ENCODE data around the gene CFAP299. TPM values are rescaled to one million over a fixed set of nuclear protein-coding genes. Genes with fewer than 3 reads are reported as not detected.

CFAP299 gene
- total RNA-seq, 1 experiment from 2014 or later, result not detected

DNA sequence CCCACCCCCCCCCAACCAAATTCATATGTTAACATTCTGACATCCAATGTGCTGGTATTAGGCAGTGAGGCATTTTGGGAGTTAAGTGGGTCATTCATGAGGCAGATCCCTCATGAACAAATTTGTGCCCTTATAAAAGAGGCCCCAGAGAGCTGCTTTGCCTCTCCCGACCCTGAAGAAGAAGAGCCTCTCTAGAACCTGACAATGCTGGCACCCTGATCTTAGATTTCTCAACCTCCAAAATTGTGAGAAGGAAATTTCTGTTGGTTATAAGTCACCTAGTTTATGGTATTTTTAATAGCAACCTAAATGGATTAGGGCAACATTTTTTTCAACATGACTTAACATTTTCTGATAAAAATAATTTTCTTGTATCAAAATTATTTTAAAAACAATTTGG, 296.3 kb downstream of the CFAP299 start:
- Histone ChIP-seq H3K27me3 (ENCODE audit: insufficient read depth, low read length) (peaks cover 3% of the 10 kb centered on the region; the same call in 1 of the 2 replicates), H3K9me2 (ENCODE audit: insufficient read depth) (no peaks in the 10 kb centered on the region), H3K9ac (ENCODE audit: low read length) (no peak overlapping the region), H2AFZ (ENCODE audit: low read depth, low read length, poor library complexity, severe bottlenecking) (no peak overlapping the region), H3K9me3 (ENCODE audit: control insufficient read depth in 1 of 2, insufficient read depth in 1 of 2, low read depth in 1 of 2, low read length in 2 of 2) (no peaks in the 10 kb centered on the region), H3K27ac (ENCODE audit: low read depth, low read length) (no peak overlapping the region), H3K79me2 (ENCODE audit: insufficient read depth, low read length) (no peaks in the 10 kb centered on the region), H3K4me2 (ENCODE audit: low read length) (no peak overlapping the region), H3K36me3 (ENCODE audit: control insufficient read depth in 1 of 2, insufficient read depth in 2 of 2, low read length in 2 of 2) (no peaks in the 10 kb centered on the region), H4K20me1 (ENCODE audit: insufficient read depth) (no peaks in the 10 kb centered on the region), H3K4me3 (replicated peaks in 1 of 2; ENCODE audit: low read depth in 1 of 2, low read length in 2 of 2) (no peak overlapping the region), H3K4me1 (ENCODE audit: control insufficient read depth in 1 of 2, insufficient read depth in 2 of 2, low read length in 2 of 2) (no peaks in the 10 kb centered on the region)
- intact Hi-C loops (cut with micrococcal nuclease), result no loop called here
- POLR2A ChIA-PET, result no interaction called here
- no TSS peak for BruUV-seq (replicated peaks)
- RAD21 ChIA-PET (ENCODE audit: low non-redundant PET in 1 of 2, low total read pairs in 2 of 2, uncharacterized antibody in 2 of 2, unreplicated experiment in 2 of 2), result no interaction called here
- CTCF ChIA-PET, result no interaction called here
- no peak for DNase-seq (ENCODE audit: low read depth, low spot score)
- no peak for TF ChIP-seq JUND (IDR thresholded peaks at IDR 0.05)
- TF ChIP-seq EZH2phosphoT487 (IDR thresholded peaks at IDR 0.05; ENCODE audit: borderline replicate concordance), result no peak
- TF ChIP-seq POLR2A (IDR thresholded peaks at IDR 0.05; ENCODE audit: borderline replicate concordance, extremely low read depth, insufficient read depth, insufficient read length), result no peak
- TF ChIP-seq, protein P1, sequence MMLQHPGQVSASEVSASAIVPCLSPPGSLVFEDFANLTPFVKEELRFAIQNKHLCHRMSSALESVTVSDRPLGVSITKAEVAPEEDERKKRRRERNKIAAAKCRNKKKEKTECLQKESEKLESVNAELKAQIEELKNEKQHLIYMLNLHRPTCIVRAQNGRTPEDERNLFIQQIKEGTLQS (IDR thresholded peaks at IDR 0.05), result no peak
- no peak for TF ChIP-seq ZFX (IDR thresholded peaks at IDR 0.05)
- TF ChIP-seq, protein P2, sequence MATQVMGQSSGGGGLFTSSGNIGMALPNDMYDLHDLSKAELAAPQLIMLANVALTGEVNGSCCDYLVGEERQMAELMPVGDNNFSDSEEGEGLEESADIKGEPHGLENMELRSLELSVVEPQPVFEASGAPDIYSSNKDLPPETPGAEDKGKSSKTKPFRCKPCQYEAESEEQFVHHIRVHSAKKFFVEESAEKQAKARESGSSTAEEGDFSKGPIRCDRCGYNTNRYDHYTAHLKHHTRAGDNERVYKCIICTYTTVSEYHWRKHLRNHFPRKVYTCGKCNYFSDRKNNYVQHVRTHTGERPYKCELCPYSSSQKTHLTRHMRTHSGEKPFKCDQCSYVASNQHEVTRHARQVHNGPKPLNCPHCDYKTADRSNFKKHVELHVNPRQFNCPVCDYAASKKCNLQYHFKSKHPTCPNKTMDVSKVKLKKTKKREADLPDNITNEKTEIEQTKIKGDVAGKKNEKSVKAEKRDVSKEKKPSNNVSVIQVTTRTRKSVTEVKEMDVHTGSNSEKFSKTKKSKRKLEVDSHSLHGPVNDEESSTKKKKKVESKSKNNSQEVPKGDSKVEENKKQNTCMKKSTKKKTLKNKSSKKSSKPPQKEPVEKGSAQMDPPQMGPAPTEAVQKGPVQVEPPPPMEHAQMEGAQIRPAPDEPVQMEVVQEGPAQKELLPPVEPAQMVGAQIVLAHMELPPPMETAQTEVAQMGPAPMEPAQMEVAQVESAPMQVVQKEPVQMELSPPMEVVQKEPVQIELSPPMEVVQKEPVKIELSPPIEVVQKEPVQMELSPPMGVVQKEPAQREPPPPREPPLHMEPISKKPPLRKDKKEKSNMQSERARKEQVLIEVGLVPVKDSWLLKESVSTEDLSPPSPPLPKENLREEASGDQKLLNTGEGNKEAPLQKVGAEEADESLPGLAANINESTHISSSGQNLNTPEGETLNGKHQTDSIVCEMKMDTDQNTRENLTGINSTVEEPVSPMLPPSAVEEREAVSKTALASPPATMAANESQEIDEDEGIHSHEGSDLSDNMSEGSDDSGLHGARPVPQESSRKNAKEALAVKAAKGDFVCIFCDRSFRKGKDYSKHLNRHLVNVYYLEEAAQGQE (IDR thresholded peaks at IDR 0.05; ENCODE audit: low read depth), result no peak
- TF ChIP-seq CBX3 (IDR thresholded peaks at IDR 0.05; ENCODE audit: low read depth), result no peak
- TF ChIP-seq SRF (IDR thresholded peaks at IDR 0.05; ENCODE audit: low read depth), result no peak
- TF ChIP-seq, protein P3, sequence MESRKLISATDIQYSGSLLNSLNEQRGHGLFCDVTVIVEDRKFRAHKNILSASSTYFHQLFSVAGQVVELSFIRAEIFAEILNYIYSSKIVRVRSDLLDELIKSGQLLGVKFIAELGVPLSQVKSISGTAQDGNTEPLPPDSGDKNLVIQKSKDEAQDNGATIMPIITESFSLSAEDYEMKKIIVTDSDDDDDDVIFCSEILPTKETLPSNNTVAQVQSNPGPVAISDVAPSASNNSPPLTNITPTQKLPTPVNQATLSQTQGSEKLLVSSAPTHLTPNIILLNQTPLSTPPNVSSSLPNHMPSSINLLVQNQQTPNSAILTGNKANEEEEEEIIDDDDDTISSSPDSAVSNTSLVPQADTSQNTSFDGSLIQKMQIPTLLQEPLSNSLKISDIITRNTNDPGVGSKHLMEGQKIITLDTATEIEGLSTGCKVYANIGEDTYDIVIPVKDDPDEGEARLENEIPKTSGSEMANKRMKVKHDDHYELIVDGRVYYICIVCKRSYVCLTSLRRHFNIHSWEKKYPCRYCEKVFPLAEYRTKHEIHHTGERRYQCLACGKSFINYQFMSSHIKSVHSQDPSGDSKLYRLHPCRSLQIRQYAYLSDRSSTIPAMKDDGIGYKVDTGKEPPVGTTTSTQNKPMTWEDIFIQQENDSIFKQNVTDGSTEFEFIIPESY (IDR thresholded peaks at IDR 0.05; ENCODE audit: extremely low read depth, insufficient replicate concordance, low read length), result no peak
- TF ChIP-seq, protein P4, sequence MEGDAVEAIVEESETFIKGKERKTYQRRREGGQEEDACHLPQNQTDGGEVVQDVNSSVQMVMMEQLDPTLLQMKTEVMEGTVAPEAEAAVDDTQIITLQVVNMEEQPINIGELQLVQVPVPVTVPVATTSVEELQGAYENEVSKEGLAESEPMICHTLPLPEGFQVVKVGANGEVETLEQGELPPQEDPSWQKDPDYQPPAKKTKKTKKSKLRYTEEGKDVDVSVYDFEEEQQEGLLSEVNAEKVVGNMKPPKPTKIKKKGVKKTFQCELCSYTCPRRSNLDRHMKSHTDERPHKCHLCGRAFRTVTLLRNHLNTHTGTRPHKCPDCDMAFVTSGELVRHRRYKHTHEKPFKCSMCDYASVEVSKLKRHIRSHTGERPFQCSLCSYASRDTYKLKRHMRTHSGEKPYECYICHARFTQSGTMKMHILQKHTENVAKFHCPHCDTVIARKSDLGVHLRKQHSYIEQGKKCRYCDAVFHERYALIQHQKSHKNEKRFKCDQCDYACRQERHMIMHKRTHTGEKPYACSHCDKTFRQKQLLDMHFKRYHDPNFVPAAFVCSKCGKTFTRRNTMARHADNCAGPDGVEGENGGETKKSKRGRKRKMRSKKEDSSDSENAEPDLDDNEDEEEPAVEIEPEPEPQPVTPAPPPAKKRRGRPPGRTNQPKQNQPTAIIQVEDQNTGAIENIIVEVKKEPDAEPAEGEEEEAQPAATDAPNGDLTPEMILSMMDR (IDR thresholded peaks at IDR 0.05 in 2 of 3, conservative IDR thresholded peaks at IDR 0.05 in 1 of 3; ENCODE audit: borderline replicate concordance in 1 of 3, insufficient read depth in 1 of 3, low read depth in 2 of 3, low read length in 2 of 3), result no peak
- no peak for TF ChIP-seq CEBPB (IDR thresholded peaks at IDR 0.05; ENCODE audit: low read depth)
- no peak for TF ChIP-seq ZNF274 (IDR thresholded peaks at IDR 0.05; ENCODE audit: low read depth, low read length)
- no peak for TF ChIP-seq POLR2AphosphoS5 (IDR thresholded peaks at IDR 0.05; ENCODE audit: low read depth, low read length)
- TF ChIP-seq, protein P5, sequence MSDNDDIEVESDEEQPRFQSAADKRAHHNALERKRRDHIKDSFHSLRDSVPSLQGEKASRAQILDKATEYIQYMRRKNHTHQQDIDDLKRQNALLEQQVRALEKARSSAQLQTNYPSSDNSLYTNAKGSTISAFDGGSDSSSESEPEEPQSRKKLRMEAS (IDR thresholded peaks at IDR 0.05), result no peak
- no peak for TF ChIP-seq RAD21 (IDR thresholded peaks at IDR 0.05; ENCODE audit: low read depth)
- no peak for ATAC-seq

Data from HCT116 (cell line).